ENCODE data around the gene AKIP1. TPM values are rescaled to one million over a fixed set of nuclear protein-coding genes. Genes with fewer than 3 reads are reported as not detected.

AKIP1 gene
- total RNA-seq, 1 donor, result 7.1 TPM

DNA sequence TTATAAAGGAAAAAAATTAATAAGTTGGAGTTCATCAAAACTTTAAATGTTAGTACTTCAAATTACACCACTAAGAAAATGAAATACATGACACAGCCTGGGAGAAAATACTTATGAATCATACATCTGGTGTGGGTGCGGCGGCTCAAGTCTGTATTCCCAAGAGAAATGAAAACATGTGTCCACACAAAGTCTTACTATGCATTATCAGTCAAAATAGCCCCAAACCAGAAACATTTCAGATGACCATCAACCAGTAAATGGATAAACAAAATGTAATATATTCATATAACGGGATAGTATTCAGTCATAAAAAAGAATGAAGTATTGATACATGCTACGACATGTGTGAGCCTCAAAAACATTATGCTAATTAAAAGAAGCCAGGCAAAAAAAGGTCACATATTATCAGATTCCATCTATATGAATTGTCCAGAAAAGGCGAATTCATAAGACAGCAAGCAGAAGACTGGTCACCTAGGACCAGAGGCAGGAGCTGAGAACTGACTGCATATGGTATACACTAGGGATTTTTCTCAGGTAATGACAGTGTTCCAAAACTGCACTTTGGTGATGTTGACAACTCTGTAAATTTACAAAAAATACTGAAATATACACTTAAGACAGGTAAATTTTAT is 5.3 kb upstream of the AKIP1 start:
- Histone ChIP-seq H3K4me3 (ENCODE audit: low read length) (no peak overlapping the region), H3K9me3 (ENCODE audit: low read depth, low read length) (no peaks in the 10 kb centered on the region), H3K4me1 (ENCODE audit: insufficient read depth, low read length) (peaks cover 12% of the 10 kb centered on the region), H3K27me3 (ENCODE audit: insufficient read depth, low read length) (peaks cover 2% of the 10 kb centered on the region)

DNA sequence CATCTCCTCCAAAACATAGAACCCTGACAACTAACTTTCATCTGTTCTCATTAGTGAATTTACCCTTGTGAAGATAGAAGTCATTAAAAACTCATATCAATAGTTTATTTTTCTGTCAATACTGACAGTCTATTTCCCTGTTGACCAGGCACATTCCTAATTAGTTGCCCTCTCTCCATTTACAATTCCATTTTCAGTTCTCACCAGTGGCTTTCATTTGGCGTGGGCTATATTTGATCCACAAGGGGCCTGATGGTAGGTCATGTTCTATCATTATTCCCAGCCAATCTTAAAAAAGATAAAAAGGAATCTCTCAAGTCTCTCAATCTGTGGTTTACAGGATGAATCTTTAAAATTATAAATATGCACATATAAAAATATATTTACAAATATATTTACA is 3.9 kb upstream of the AKIP1 start:
- Histone ChIP-seq H3K27me3 (ENCODE audit: insufficient read depth, low read length) (peaks cover 2% of the 10 kb centered on the region), H3K9me3 (ENCODE audit: low read depth, low read length) (no peaks in the 10 kb centered on the region), H3K4me1 (ENCODE audit: insufficient read depth, low read length) (peaks cover 15% of the 10 kb centered on the region), H3K4me3 (ENCODE audit: low read length) (no peak overlapping the region)

GRCh38 chr11:8908099-8908498 is 2.9 kb upstream of the AKIP1 start:
- peaks cover 21% of the 10 kb centered on the region for H3K4me1 ChIP-seq (ENCODE audit: insufficient read depth, low read length)
- no peaks in the 10 kb centered on the region for H3K9me3 ChIP-seq (ENCODE audit: low read depth, low read length)
- no peaks in the 10 kb centered on the region for H3K27me3 ChIP-seq (ENCODE audit: insufficient read depth, low read length)
- H3K4me3 ChIP-seq (ENCODE audit: low read length), result no peak overlapping the region

- Histone ChIP-seq H3K9me3 (ENCODE audit: low read depth, low read length) (no peaks in the 10 kb centered on the region), H3K4me3 (ENCODE audit: low read length) (peak overlapping the region; percentile 72), H3K27me3 (ENCODE audit: insufficient read depth, low read length) (no peaks in the 10 kb centered on the region), H3K4me1 (ENCODE audit: insufficient read depth, low read length) (peaks cover 38% of the 10 kb centered on the region)
Measured at GRCh38 chr11:8910649-8911026, 351 bp upstream of the AKIP1 start.

DNA sequence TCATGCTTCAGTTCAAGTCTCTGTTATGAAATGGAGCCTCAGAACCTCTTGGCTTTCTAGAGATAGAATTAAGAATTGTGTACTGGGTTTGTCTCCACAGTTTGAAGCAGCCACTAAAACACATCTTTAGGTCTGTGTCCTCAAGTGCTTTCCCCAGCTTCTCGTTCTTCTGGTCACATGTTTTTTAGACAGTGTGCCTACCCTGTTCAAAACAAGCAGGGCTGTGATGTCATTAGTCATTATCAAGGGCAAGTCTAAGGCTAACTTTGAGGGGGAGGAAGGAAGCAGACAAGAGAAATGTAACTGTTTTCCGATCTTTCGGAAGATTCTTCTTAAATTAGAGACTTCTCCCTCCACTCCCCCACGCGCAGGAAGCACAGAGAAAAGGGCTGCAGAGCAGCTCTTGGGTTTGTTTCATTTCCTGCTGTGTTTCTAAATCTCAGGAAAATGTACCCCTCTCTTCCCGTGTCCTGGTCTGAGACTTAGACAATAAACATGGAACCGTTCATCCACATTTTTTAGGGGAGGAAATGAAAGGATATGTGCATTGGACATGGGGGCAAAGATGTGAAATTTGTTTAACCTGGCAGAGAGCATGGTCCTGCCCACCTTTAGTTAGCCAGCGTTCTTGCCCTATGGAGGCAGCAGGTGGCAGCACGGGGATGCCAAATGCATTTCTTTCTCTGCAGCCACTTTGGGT is 3.1 kb downstream of the AKIP1 start:
- H3K4me1 ChIP-seq (ENCODE audit: insufficient read depth, low read length), result peaks cover 38% of the 10 kb centered on the region
- no peaks in the 10 kb centered on the region for H3K9me3 ChIP-seq (ENCODE audit: low read depth, low read length)
- H3K4me3 ChIP-seq (ENCODE audit: low read length), result peak overlapping the region; percentile 13

GRCh38 chr11:8914661-8915018 is 3.7 kb downstream of the AKIP1 start:
- Histone ChIP-seq H3K27me3 (ENCODE audit: insufficient read depth, low read length) (no peaks in the 10 kb centered on the region), H3K4me1 (ENCODE audit: insufficient read depth, low read length) (peaks cover 36% of the 10 kb centered on the region), H3K9me3 (ENCODE audit: low read depth, low read length) (no peaks in the 10 kb centered on the region), H3K4me3 (ENCODE audit: low read length) (no peak overlapping the region)

More for the DNA sequence above, 3.1 kb downstream of the AKIP1 start:
- no peaks in the 10 kb centered on the region for H3K27me3 ChIP-seq (ENCODE audit: insufficient read depth, low read length)

DNA sequence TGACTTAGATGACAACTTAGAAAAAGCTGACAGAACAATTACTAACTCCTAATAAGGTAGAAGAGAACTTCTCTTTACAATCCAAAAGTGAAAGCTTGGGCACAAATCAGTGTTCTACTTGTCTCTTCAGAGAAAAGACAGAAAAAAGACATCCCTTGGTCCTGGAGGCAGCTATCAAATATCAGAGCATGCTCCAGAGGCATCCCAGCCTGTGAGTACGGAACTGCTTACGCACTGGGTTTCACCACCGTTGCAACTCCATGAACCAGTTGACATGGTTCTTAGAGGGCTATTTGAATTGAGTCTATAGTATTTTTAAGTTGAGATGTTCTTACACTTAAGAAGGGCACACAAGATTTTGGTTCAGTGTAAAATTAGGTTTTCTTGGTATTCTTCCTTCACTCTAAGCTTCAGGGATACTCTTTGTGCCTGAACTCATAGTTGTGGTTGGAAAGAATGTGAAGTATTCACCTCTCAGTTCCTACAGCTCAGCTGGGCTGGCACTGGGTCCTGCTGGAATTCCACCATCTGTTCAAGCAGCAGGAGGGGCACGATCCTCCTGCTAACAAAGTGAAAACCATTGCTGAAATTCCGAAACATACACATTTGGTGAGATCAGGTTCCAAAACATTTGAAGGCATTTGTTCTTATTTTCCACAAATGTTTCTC is 6.3 kb downstream of the AKIP1 start:
- Histone ChIP-seq H3K9me3 (ENCODE audit: low read depth, low read length) (no peaks in the 10 kb centered on the region), H3K27me3 (ENCODE audit: insufficient read depth, low read length) (no peaks in the 10 kb centered on the region), H3K4me3 (ENCODE audit: low read length) (no peak overlapping the region), H3K4me1 (ENCODE audit: insufficient read depth, low read length) (peaks cover 21% of the 10 kb centered on the region)

DNA sequence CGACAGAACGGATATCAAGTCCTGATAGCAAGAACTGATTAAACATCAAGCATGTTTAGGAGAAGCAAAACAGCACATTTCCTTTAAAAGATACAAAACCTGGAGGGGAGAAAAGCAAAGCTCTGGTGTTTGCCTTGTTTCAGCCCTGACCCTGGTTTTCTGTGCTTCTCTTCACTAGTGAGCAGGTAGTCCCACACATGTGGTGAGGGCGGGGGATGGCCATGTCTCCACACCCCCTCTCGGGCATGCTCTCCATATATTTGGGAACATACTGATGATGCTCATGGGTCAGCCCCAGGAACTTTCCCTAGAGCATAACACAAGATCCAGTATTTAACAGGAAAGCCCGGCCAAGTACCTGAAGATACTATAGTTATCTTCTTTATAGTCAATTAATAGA is 11.7 kb downstream of the AKIP1 start:
- Histone ChIP-seq H3K9me3 (ENCODE audit: low read depth, low read length) (no peaks in the 10 kb centered on the region), H3K4me1 (ENCODE audit: insufficient read depth, low read length) (no peaks in the 10 kb centered on the region), H3K4me3 (ENCODE audit: low read length) (no peak overlapping the region), H3K27me3 (ENCODE audit: insufficient read depth, low read length) (no peaks in the 10 kb centered on the region)

DNA sequence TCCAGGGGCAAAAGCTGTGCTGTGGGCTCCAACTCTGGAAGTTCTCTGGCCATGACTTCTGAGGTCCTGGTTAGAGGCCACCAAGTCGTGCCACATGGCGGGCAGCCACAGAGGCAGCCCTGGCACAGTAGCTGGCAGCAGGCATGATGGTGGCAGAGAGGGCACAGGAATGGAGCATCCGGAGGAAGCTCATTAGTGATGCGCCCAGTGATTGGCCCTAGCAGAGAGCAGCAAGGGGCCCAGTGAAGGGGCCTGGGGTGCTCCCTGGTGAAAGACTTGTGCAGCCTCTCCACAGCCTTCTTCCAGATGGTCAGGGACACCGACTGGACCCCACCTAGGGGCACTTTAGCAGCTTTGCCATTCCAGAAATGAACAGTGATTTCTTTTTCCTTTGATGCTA is 14.7 kb downstream of the AKIP1 start:
- Histone ChIP-seq H3K4me1 (ENCODE audit: insufficient read depth, low read length) (no peaks in the 10 kb centered on the region), H3K27me3 (ENCODE audit: insufficient read depth, low read length) (no peaks in the 10 kb centered on the region), H3K4me3 (ENCODE audit: low read length) (no peak overlapping the region), H3K9me3 (ENCODE audit: low read depth, low read length) (no peaks in the 10 kb centered on the region)

- Histone ChIP-seq H3K27me3 (ENCODE audit: insufficient read depth, low read length) (no peaks in the 10 kb centered on the region), H3K9me3 (ENCODE audit: low read depth, low read length) (no peaks in the 10 kb centered on the region), H3K4me1 (ENCODE audit: insufficient read depth, low read length) (no peaks in the 10 kb centered on the region), H3K4me3 (ENCODE audit: low read length) (no peak overlapping the region)
Measured at GRCh38 chr11:8926236-8926635, 15.2 kb downstream of the AKIP1 start.

DNA sequence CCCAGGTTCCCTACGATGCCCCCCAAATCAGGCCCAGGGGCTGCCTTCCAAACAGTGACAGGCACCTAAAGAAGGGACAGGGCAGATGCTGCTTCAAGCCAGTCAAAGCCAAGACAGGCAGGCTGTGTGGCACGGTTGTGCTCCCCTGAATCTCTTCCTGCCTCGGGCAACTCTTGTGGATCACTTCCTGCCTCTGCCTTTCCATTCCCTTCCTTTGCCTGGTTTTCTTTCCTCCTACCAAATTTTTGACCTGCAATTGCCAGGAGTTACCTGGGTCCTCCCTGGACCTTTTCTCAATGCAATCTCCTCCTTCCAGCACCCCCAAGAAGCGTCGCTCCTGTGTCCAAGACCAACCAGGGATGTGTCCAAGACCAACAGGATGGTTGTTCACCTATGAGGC is 16.2 kb downstream of the AKIP1 start:
- Histone ChIP-seq H3K4me3 (ENCODE audit: low read length) (no peak overlapping the region), H3K4me1 (ENCODE audit: insufficient read depth, low read length) (no peaks in the 10 kb centered on the region), H3K27me3 (ENCODE audit: insufficient read depth, low read length) (no peaks in the 10 kb centered on the region), H3K9me3 (ENCODE audit: low read depth, low read length) (no peaks in the 10 kb centered on the region)

DNA sequence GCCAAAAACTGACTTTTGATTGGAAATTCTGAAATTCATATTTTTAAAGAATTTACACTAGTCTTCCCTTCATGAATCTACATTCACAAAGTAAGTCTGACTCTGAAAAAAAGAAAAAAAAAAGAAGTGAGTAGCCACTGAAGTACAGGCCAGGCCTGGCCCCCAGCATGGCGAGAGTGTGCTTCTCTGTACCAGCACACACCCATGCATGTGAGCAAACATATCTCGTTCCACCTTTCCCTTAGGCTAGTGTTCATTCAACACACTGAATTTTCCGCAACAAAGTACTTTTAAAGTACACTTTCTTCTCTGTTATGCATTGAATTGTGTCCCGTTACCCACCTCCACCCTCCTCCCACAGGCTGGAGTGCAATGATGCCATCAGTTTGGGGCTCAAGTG is 17.2 kb downstream of the AKIP1 start:
- Histone ChIP-seq H3K4me3 (ENCODE audit: low read length) (no peak overlapping the region), H3K4me1 (ENCODE audit: insufficient read depth, low read length) (no peaks in the 10 kb centered on the region), H3K27me3 (ENCODE audit: insufficient read depth, low read length) (no peaks in the 10 kb centered on the region), H3K9me3 (ENCODE audit: low read depth, low read length) (no peaks in the 10 kb centered on the region)

DNA sequence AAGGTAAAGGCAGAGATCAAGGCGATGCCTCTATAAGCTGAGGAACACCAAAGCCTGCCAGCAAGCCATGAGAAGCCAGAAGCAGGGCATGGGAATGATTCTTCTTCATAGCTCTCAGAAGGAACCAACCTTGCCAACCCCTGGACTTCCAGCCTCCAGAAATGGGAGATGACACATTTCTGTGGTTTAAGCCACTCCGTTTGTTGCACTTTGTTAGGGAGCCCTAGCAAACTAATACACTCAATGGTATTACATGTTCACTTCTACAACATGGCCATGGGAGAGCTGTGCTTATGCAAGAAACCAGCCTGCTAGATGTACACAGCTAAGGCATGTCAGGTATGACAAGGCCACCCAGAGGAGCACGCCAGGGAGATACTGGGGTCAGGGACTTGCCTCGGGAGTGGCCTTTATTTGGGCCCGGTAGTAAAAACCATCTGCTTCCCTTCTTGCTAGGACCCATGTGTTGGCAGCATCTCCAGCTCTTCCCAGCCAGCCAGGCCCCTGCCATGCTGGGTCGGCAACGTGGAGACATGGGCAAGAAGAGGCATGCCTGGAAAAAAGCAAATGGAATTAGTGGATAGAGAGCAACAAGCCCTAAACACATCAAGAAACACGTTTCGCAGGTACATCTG is 18.1 kb downstream of the AKIP1 start:
- H3K9me3 ChIP-seq (ENCODE audit: low read depth, low read length), result no peaks in the 10 kb centered on the region
- no peak overlapping the region for H3K4me3 ChIP-seq (ENCODE audit: low read length)
- no peaks in the 10 kb centered on the region for H3K27me3 ChIP-seq (ENCODE audit: insufficient read depth, low read length)
- H3K4me1 ChIP-seq (ENCODE audit: insufficient read depth, low read length), result no peaks in the 10 kb centered on the region

DNA sequence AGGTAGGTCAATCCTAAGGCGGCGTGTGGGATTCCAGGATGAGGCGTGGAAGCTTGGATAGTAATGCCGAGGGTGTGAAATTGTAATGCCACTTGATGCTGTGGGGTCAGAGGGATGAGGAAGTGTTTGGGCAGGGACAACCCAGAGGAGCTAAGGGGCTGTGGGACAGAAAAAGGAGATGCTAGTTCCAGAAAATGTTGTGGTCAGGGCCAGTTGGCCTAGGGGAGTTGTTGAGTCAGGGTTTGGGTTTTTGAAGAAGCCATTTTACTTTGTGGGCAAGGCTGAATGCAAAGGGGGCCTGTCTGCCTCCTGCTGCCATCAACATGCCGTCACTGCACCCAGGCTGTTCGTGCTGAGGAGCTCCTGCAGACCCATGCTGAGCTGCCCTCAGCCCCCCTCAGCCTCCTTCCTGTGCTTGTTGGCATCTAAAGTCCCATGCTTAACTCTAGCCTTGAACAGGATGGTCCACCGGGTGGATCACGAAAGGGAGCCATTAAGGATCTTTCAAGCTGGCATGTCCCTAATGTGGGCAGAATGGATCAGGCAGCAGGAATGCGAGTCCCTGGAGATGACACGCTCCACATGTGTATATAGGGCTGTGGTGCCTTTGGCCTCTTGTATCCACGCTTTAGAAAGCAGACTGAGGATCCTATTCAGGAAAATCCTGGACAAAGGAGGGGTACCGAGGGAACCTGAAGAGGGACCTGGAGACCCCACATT is 19.6 kb downstream of the AKIP1 start:
- Histone ChIP-seq H3K4me1 (ENCODE audit: insufficient read depth, low read length) (no peaks in the 10 kb centered on the region), H3K4me3 (ENCODE audit: low read length) (no peak overlapping the region), H3K9me3 (ENCODE audit: low read depth, low read length) (no peaks in the 10 kb centered on the region), H3K27me3 (ENCODE audit: insufficient read depth, low read length) (no peaks in the 10 kb centered on the region)

All from mononuclear cell (primary cell).